Small intestine (tissue), 7 donors: ENCODE measurements around the gene BLOC1S4. TPM values are rescaled to one million over a fixed set of nuclear protein-coding genes. Genes with fewer than 3 reads are reported as not detected.
"Not testable (repeated sequence)": the region's sequence is repeated elsewhere in the genome, so short reads cannot be mapped to it uniquely, and the experiment has no call there.

Experiments
- DNase-seq, 2 donors: peaks; one replicate each; pipeline versions ENCODE4 v3.0.0 to v3.0.0-alpha.2; 2013
- FAIRE-seq: peaks from 2 replicates; lab custom pipeline; 2012; peaks lifted over from hg19 to GRCh38; lab: Jason Lieb, UNC
- H3K27ac ChIP-seq, 3 donors: one replicate each; pipeline ENCODE4 v1.5.1; 2013; ENCODE audit warnings: low read length in 2 of 3, mild to moderate bottlenecking in 2 of 3, control low read depth in 1 of 3, inconsistent platforms in 1 of 3, low read depth in 1 of 3, moderate library complexity in 1 of 3
- H3K27me3 ChIP-seq, 3 donors: one replicate each; pipeline ENCODE4 v1.6.1; 2013; ENCODE audit warnings: low read length in 3 of 3, inconsistent platforms in 1 of 3; ENCODE audit not compliant: control insufficient read depth in 3 of 3, insufficient read depth in 3 of 3
- H3K36me3 ChIP-seq, 3 donors: one replicate each; pipeline ENCODE4 v1.6.1; 2013; ENCODE audit warnings: low read length in 3 of 3, inconsistent platforms in 1 of 3, low read depth in 1 of 3, mild to moderate bottlenecking in 1 of 3, moderate library complexity in 1 of 3; ENCODE audit not compliant: control insufficient read depth in 3 of 3, insufficient read depth in 2 of 3
- H3K4me1 ChIP-seq, 3 donors: one replicate each; pipeline ENCODE4 v1.6.1; 2013; ENCODE audit warnings: low read length in 2 of 3, inconsistent platforms in 1 of 3, low read depth in 1 of 3, mild to moderate bottlenecking in 1 of 3, moderate library complexity in 1 of 3; ENCODE audit not compliant: control insufficient read depth in 3 of 3, insufficient read depth in 2 of 3
- H3K4me3 ChIP-seq, 3 donors: one replicate each; pipeline ENCODE4 v1.5.1; 2013; ENCODE audit warnings: low read length in 3 of 3, control low read depth in 1 of 3, inconsistent platforms in 1 of 3, low read depth in 1 of 3, mild to moderate bottlenecking in 1 of 3, moderate library complexity in 1 of 3
- H3K9me3 ChIP-seq, 2 donors: one replicate each; pipeline ENCODE4 v1.6.1; 2013; ENCODE audit warnings: low read depth in 1 of 2, low read length in 1 of 2; ENCODE audit not compliant: control insufficient read depth in 2 of 2, insufficient read depth in 1 of 2
- WGBS, 3 donors: extraction: QIAGEN DNeasy Blood & Tissue Kit; methylation state at CpG; one replicate each; pipeline ENCODE4 v1.1.7; 2013; 5-methylcytosine and 5-hydroxymethylcytosine counted together
- polyA plus RNA-seq, 4 donors: library from polyadenylated mRNA; stranded (reverse) in 3 of 4; unstranded in 1 of 4; fragments of 200-250 nt in 3 of 4; fragments of 120-200 nt in 1 of 4; gene quantifications; one replicate each; pipeline versions ENCODE4 v1.2.1 to v1.2.3, GENCODE V29; 2013
- donor health status: healthy with polysubstance abuse.
- donor health status: control.
- donor health status: control.
- donor health status: Bipolar disorder and iron deficiency.
- donor health status: healthy.

BLOC1S4 gene
- polyA plus RNA-seq, 4 donors, result 13.1 to 19.5 (median 16.7) TPM

DNA sequence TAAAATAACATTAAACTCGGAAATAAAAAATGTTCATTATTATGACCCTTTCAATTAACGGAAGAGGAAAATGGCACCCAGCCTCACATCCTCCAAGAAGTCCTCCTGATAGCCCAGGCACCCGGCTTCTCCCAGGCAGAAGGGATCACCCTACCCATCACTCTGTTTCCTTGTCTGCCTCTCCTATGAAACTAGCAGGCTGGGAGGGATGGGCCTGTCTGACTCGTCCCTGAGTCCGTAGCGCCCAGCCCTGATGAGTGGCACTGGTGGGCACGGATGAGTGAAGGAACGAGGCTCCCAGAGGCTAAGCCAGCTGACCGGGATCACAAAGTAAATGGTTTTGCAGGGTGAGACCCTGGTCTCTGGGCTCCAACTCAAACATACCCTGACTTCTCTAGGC, 37.9 kb downstream of the BLOC1S4 start:
- WGBS, 3 donors, result 89 to 93% (median 93%) methylated on average over 9 of the region's 9 CpGs
- FAIRE-seq (no peak), DNase-seq (no peak)
- H3K4me1 ChIP-seq, result peaks cover 0 to 28% (median 0%) of the 10 kb centered on the region in 3 donors
- no peaks in the 10 kb centered on the region for H3K27me3 ChIP-seq
- no peaks in the 10 kb centered on the region for H3K9me3 ChIP-seq
- no peaks in the 10 kb centered on the region for H3K36me3 ChIP-seq
- H3K4me3 ChIP-seq, result no peak overlapping the region
- no peak overlapping the region for H3K27ac ChIP-seq

DNA sequence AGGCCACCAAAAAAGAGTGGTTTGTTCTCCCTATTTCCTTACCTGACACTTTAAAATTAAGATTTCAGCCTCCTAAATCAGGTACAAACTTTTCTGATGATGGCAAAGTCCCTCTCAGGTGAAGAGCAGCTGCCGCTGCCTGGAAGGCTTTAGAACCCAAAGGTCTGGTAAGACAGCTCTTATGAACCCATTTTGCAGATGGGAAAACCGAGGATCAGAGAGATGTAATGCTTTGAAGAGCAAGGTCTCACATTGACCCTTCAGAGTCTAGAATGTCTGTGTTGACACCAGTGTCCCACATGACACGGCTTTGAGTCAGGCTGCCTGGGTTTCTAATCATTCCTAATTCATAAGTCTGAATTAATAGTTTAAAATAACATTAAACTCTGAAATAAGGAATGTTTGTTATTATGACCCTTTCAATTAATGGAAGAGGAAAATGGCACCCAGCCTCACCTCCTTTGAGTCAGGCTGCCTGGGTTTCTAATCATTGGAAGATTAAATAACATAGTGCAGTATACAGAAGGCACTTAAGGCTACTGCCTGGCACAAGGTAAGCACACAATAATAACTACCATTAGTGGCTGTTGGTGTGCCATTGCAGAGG, 38.6 kb downstream of the BLOC1S4 start:
- Histone ChIP-seq H3K4me3 (no peak overlapping the region), H3K4me1 (peaks cover 0 to 22% (median 0%) of the 10 kb centered on the region in 3 donors), H3K9me3 (no peaks in the 10 kb centered on the region), H3K27me3 (no peaks in the 10 kb centered on the region), H3K36me3 (no peaks in the 10 kb centered on the region), H3K27ac (no peak overlapping the region)
- DNase-seq (no peak), FAIRE-seq (no peak)
- 89 to 97% (median 90%) methylated on average over 3 of the region's 3 CpGs for WGBS, 3 donors

DNA sequence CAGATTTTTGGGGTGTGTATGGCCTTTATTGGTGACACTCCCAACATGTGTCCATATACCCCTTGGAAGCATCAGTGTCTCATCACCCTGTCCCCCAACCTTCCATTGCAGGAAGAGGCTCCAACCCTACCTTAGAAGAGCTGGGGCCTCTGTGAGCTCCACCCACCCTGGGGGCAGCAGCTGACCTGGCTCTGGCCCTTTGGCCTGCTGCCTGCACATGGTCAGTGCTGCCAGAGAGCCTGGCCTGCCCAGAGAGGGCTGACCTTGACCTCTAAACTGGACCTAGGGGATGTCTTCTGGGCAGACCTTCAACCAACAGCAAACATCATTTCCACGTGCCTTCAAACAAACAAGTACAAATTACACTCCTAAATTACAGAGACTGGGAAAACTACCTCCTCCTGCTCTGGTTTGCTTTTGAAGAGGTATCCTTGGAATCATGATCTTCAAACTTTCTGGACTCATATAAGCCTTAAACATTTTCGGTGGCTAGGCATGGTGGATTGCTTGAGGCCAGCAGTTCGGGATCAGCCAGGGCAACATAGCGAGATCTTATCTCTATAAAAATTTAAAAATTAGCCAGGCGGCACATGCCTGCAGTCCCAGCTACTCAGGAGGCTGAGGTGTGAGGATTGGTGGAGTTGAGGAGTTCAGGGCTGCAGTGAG, 39.2 kb downstream of the BLOC1S4 start:
- no peak overlapping the region for H3K4me3 ChIP-seq
- no peak for FAIRE-seq
- no peaks in the 10 kb centered on the region for H3K36me3 ChIP-seq
- no peak overlapping the region for H3K27ac ChIP-seq
- no peaks in the 10 kb centered on the region for H3K27me3 ChIP-seq
- no peak for DNase-seq
- WGBS, 3 donors, result 61 to 74% (median 62%) methylated on average over 5 of the region's 5 CpGs
- peaks cover 0 to 16% (median 0%) of the 10 kb centered on the region in 3 donors for H3K4me1 ChIP-seq
- H3K9me3 ChIP-seq, result no peaks in the 10 kb centered on the region

DNA sequence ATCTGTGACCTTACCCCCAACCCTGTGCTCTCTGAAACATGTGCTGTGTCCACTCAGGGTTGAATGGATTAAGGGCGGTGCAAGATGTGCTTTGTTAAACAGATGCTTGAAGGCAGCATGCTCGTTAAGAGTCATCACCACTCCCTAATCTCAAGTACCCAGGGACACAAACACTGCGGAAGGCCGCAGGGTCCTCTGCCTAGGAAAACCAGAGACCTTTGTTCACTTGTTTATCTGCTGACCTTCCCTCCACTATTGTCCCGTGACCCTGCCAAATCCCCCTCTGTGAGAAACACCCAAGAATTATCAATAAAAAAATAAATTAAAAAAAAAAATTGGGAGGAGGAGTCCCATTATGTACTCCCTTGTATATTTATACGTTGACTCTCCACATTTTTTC, 40.4 kb downstream of the BLOC1S4 start:
- WGBS, 3 donors, result 46 to 68% (median 57%) methylated on average over 2 of the region's 6 CpGs
- not testable (repeated sequence) for DNase-seq, FAIRE-seq

DNA sequence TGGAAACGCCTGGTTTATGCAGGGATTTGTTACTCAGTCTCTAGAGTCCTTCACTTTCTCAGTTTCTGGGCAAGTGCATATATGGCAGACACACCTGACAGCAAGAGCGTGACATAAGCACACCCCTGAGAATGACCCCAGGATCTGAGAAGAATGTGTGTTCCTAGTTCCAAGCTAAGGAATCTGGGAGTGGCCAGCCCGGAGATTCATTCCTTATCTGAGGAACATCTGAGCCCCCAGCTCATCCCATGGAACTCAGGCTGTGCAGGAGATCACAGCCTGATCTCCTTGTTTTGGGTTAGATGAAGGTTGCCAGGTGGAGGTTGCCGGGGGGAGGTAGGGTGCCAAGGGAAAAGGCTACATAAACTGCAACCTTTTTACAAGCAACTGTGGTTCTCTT, 42.8 kb downstream of the BLOC1S4 start:
- Histone ChIP-seq H3K27me3 (no peaks in the 10 kb centered on the region), H3K4me3 (no peak overlapping the region), H3K36me3 (no peaks in the 10 kb centered on the region), H3K9me3 (no peaks in the 10 kb centered on the region), H3K27ac (no peak overlapping the region), H3K4me1 (no peaks in the 10 kb centered on the region)
- DNase-seq, result peak in 1 of 2 donors; percentile 20
- FAIRE-seq, result no peak
- 69 to 81% (median 80%) methylated on average over 4 of the region's 4 CpGs for WGBS, 3 donors

More for the DNA sequence above, 40.4 kb downstream of the BLOC1S4 start:
- not testable (repeated sequence) for H3K4me1 ChIP-seq, H3K9me3 ChIP-seq, H3K27me3 ChIP-seq, H3K27ac ChIP-seq, H3K4me3 ChIP-seq, H3K36me3 ChIP-seq

DNA sequence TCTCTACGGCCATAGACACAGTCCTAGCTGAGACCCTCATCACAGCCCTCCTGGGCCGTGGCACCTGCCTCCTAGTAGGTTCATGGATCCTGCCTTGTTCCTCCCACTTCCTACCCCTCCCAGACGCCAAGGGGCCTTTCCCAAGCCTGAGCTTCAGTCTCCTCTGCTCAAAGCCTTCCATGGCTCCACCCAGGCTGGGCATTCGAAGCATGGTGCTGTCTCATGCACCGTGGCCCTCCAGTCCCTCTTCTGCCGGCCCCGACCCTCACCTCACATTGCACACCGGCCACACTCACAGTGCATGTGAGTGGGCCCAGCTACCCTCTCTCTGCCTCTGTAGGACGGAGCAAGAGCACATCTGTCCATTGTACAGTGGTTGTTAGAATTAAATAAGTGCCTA, 44.9 kb downstream of the BLOC1S4 start:
- Histone ChIP-seq H3K27ac (no peak overlapping the region), H3K27me3 (no peaks in the 10 kb centered on the region), H3K36me3 (no peaks in the 10 kb centered on the region), H3K9me3 (no peaks in the 10 kb centered on the region), H3K4me3 (no peak overlapping the region), H3K4me1 (peaks cover 0 to 2% (median 0%) of the 10 kb centered on the region in 3 donors)
- DNase-seq (no peak), FAIRE-seq (no peak)
- 90 to 95% (median 91%) methylated on average over 9 of the region's 9 CpGs for WGBS, 3 donors

DNA sequence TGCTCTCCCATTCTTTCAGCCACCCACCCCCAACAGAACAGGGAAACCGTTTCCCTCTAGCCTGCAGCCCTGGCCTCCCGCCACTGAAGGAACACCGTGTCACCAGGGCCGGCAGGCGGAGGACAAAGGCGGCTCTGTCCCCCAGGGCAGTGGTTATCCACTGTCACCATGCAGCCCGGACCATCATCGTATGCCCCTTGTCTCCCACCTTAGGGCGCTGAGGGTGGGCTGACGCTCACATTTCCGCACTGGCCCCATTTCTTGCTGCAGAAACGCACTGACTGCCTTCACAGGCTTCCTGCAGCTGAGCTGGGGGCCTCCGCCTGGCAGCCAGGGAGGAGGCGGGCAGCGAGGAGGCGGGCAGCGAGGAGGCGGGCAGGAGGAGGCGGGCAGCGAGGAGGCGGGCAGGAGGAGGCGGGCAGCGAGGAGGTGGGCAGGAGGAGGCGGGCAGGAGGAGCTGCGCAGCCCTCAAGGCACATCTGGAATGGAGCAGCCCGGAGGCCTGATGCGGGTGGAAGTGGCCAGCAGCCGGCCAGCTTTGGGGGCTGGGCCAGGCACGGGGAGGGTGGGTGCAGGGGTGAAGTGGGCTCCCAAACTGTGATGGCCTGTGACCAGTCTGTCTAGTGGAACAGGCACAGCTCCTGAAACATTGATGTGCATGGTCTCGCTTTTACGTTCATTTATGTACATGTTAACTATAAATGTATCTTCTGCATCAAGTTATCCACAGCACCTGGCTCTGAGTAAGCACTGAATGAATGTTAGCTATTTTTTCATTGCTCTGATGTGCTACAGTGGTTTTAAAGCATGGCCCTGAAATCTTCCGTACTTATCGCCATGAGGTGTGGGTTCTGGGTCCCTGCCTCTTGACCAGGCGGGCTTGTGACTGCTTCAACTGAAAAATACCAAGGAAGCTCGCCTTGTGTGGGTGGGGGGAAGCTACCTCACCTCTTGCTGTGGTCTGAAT, 46.0 kb downstream of the BLOC1S4 start:
- FAIRE-seq (no peak), DNase-seq (no peak)
- Histone ChIP-seq H3K4me1 (peaks cover 0 to 9% (median 0%) of the 10 kb centered on the region in 3 donors), H3K9me3 (no peaks in the 10 kb centered on the region), H3K27me3 (no peaks in the 10 kb centered on the region), H3K36me3 (no peaks in the 10 kb centered on the region), H3K4me3 (no peak overlapping the region), H3K27ac (no peak overlapping the region)
- 81 to 94% (median 83%) methylated on average over 29 to 35 of the region's 35 CpGs for WGBS, 3 donors

DNA sequence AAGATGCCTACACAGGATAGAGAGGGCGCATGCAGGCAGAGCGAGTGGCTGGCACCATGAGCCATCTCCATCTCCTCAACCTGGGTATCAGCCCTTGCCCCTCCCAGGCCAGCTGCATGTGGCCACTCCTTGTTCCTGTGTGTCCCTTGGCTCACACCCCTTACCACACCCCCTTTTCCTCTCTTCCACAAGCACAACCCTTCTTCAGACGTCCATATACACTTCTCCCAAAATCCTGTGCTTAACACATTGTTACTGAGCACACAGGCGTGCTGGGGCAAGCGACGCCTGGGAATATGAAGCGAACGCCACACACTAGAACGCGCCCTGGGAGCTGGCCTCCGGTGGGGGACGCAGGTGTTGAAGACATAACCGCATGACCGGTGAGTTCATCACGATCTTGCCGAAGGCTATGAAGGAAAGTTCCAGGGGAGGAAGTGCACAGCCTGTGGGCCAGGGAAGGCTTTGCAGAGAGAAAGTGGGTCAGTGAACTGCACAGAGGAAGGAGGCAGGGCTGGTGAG, 47.4 kb downstream of the BLOC1S4 start:
- WGBS, 3 donors, result 52 to 79% (median 63%) methylated on average over 16 of the region's 16 CpGs

More for the DNA sequence above, 47.4 kb downstream of the BLOC1S4 start:
- H3K27ac ChIP-seq, result no peak overlapping the region
- H3K27me3 ChIP-seq, result no peaks in the 10 kb centered on the region
- no peak overlapping the region for H3K4me3 ChIP-seq
- H3K9me3 ChIP-seq, result no peaks in the 10 kb centered on the region
- H3K4me1 ChIP-seq, result peaks cover 0 to 22% (median 5%) of the 10 kb centered on the region in 3 donors
- H3K36me3 ChIP-seq, result no peaks in the 10 kb centered on the region
- DNase-seq (peak in 1 of 2 donors; percentile 61), FAIRE-seq (no peak)
